OCI-LY3 (cell line): Measurements from ENCODE around the gene NRP1.

Experiments
- H2AFZ ChIP-seq: fragments of 200-600, 300-600 bp; shearing (Covaris generic); 2 replicates; pipeline ENCODE4 v1.6.0; 2014; ENCODE audit warnings: antibody characterized with exemption, low read depth, low read length
- H3K27ac ChIP-seq: fragments of 200-600, 300-600 bp; sonication (generic); 2 replicates; pipeline ENCODE4 v1.5.1; 2014; ENCODE audit warnings: mild to moderate bottlenecking, low read length, moderate library complexity, mixed read lengths
- H3K27me3 ChIP-seq: fragments of 200-600, 300-600 bp; sonication (generic); 2 replicates; pipeline ENCODE4 v1.6.1; 2014; ENCODE audit warnings: low read depth, low read length, mixed read lengths
- H3K36me3 ChIP-seq: fragments of 200-600, 300-600 bp; sonication (generic); replicated peaks from 2 replicates; pipeline ENCODE3; 2014; ENCODE audit warnings: low read depth, low read length, mixed read lengths
- H3K4me1 ChIP-seq: fragments of 300-600, 200-600 bp; sonication (generic); 2 replicates; pipeline ENCODE4 v1.6.1; 2014; ENCODE audit warnings: low read length, mixed read lengths
- H3K4me2 ChIP-seq: fragments of 200-600, 300-600 bp; sonication (generic); 2 replicates; pipeline ENCODE4 v1.6.1; 2014; ENCODE audit warnings: low read length, mixed read lengths
- H3K4me3 ChIP-seq: fragments of 300-600, 200-600 bp; sonication (generic); 2 replicates; pipeline ENCODE4 v1.5.1; 2014; ENCODE audit warnings: antibody characterized with exemption, mild to moderate bottlenecking, low read length, moderate library complexity
- H3K79me2 ChIP-seq: fragments of 300-600, 200-600 bp; shearing (Covaris generic); 2 replicates; pipeline ENCODE4 v1.6.1; 2014; ENCODE audit warnings: mild to moderate bottlenecking, low read length, mixed read lengths
- H3K9ac ChIP-seq: fragments of 300-600, 200-600 bp; shearing (Covaris generic); 2 replicates; pipeline ENCODE4 v1.6.0; 2014; ENCODE audit warnings: mild to moderate bottlenecking, low read length, moderate library complexity
- H3K9me3 ChIP-seq: fragments of 200-600, 300-600 bp; shearing (Covaris generic); 2 replicates; pipeline ENCODE4 v1.6.1; 2014; ENCODE audit warnings: low read length, mixed read lengths; ENCODE audit not compliant: insufficient read depth
- H4K20me1 ChIP-seq: fragments of 200-600, 300-600 bp; sonication (generic); 2 replicates; pipeline ENCODE4 v1.6.1; 2016; ENCODE audit warnings: low read length, mixed read lengths; ENCODE audit not compliant: insufficient read depth
- CTCF ChIP-seq: fragments of 200-600, 300-600 bp; sonication (generic); IDR thresholded peaks from 2 replicates; pipeline ENCODE4 v1.5.1; 2014; ENCODE audit warnings: antibody characterized with exemption, low read length, low read depth
- EZH2phosphoT487 ChIP-seq: fragments of 200-600 bp; shearing (Covaris generic); IDR thresholded peaks from 2 replicates; pipeline ENCODE4 v1.6.1; 2018; ENCODE audit warnings: antibody characterized with exemption, mixed run types, low read depth

NRP1 gene

DNA sequence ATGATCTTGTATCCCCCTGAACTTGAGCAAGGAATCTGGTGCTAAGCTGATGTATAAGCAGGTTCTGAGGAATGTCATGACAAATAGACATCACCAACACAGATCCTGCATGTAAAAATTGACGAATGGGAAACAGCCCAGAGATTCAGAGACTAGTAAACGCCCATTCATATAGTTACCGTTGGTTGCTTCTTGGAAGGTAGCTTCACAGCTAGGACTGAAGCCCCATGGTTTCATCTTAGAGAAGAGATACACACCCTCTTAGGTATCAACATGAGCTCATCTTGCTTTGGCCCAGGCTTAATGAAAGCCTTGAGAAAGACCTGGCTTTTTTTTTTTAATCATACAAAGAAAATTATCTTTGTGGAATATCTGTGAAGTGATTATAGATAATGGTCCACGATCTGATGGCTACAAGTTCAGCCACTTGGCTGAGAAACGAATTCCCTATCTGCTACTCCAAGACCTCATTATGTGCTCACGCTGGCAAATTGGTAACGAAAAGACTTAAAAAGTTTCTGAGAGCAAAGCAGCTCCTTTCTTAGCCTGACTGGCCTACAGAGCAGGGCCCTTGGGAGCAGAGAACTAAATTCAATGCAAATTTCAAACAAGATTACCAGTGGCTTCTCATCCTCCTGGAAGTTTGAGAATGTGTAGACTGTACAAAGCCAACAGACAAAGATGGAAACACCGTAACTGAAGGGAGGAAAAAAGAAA is 181.1 kb downstream of the NRP1 start:
- Histone ChIP-seq H3K4me2 (peak overlapping the region; percentile 14; the same call in 1 of the 2 replicates), H4K20me1 (no peaks in the 10 kb centered on the region), H3K9me3 (no peaks in the 10 kb centered on the region), H3K27me3 (no peaks in the 10 kb centered on the region), H3K79me2 (no peaks in the 10 kb centered on the region), H3K27ac (no peak overlapping the region), H3K4me1 (peaks cover 22% of the 10 kb centered on the region), H3K9ac (no peak overlapping the region), H3K36me3 (no peaks in the 10 kb centered on the region), H2AFZ (no peak overlapping the region), H3K4me3 (no peak overlapping the region)
- TF ChIP-seq CTCF (no peak), EZH2phosphoT487 (no peak)

DNA sequence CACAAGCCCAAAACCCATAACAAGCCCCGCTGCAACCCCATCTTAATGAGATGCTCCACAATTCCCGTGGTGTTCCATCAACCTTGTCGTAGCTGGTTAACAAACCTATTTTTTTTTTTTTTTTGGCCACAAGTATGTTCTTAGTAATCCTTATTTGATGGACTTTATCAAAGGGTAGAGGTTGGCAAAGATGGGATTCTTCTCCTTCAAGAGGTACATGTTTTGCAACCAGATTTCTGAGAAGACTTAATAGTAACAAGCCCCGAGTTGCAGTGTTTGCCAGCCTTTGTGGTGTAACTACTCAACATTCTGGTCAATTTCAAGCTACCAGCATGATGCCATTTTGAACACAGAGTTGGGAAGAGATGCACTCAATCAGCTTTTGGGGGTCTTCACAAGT is 181.7 kb downstream of the NRP1 start:
- H3K9me3 ChIP-seq = no peaks in the 10 kb centered on the region
- no peak overlapping the region for H2AFZ ChIP-seq
- peaks cover 22% of the 10 kb centered on the region for H3K4me1 ChIP-seq
- H4K20me1 ChIP-seq = no peaks in the 10 kb centered on the region
- TF ChIP-seq CTCF (no peak), EZH2phosphoT487 (no peak)
- no peaks in the 10 kb centered on the region for H3K36me3 ChIP-seq
- no peak overlapping the region for H3K4me3 ChIP-seq
- no peak overlapping the region for H3K27ac ChIP-seq
- no peak overlapping the region for H3K4me2 ChIP-seq
- H3K9ac ChIP-seq = no peak overlapping the region
- no peaks in the 10 kb centered on the region for H3K79me2 ChIP-seq
- no peaks in the 10 kb centered on the region for H3K27me3 ChIP-seq

DNA sequence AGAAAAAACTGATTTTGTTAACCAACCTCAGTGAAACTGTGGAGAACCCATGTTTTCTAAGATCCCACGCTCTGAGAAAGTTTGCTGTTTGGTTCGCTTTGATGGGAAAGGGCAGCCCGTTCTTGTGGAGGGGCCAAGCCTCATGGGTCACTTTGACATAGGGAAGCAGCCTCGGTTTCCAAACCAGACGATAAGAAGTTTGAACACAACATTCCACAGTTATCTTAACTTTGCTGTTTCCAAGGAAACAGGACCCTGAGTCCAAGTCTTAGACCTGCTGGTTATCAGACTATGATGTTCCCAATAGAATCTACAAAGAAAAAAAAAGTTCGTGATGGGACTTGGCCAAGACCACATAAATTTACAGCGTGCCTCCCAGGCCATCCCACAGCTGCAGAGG is 182.3 kb downstream of the NRP1 start:
- H3K27ac ChIP-seq = no peak overlapping the region
- H3K9me3 ChIP-seq = no peaks in the 10 kb centered on the region
- H3K9ac ChIP-seq = no peak overlapping the region
- no peaks in the 10 kb centered on the region for H3K79me2 ChIP-seq
- H3K4me3 ChIP-seq = no peak overlapping the region
- no peaks in the 10 kb centered on the region for H4K20me1 ChIP-seq
- TF ChIP-seq EZH2phosphoT487 (no peak), CTCF (no peak)
- H3K27me3 ChIP-seq = no peaks in the 10 kb centered on the region
- H3K4me2 ChIP-seq = no peak overlapping the region
- H3K36me3 ChIP-seq = no peaks in the 10 kb centered on the region
- peaks cover 19% of the 10 kb centered on the region for H3K4me1 ChIP-seq
- H2AFZ ChIP-seq = no peak overlapping the region

- Histone ChIP-seq H3K36me3 (no peaks in the 10 kb centered on the region), H3K27ac (no peak overlapping the region), H3K4me3 (no peak overlapping the region), H4K20me1 (no peaks in the 10 kb centered on the region), H3K4me1 (peaks cover 12% of the 10 kb centered on the region), H2AFZ (no peak overlapping the region), H3K27me3 (no peaks in the 10 kb centered on the region), H3K9me3 (no peaks in the 10 kb centered on the region), H3K79me2 (no peaks in the 10 kb centered on the region), H3K4me2 (no peak overlapping the region), H3K9ac (no peak overlapping the region)
- TF ChIP-seq EZH2phosphoT487 (no peak), CTCF (no peak)
Measured at GRCh38 chr10:33151344-33151864, 183.1 kb downstream of the NRP1 start.
